ENCODE measurements around the gene SORCS2.

SORCS2 gene

DNA sequence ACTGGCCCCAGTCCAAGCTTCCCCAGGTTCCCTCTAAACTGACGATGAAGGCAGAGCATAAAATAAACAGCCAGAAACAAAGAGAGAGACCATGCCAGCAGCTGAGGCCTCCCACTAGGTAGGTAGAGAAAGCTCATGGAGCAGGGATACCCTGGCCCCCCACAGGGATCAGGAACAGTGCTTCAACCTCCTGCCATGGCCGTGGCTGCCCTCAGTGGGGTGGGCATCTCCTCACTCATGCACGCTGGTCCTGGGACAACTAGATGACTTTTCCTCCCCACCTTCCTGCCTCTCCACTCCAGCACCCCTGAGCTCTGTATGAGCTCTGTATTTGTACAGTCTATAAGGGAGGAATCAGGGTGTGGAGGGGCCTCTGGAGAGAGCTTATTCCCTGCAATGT lies 360.1 kb downstream of the SORCS2 start:
- H3K4me3 ChIP-seq (ENCODE audit: low read length): no peak overlapping the region
- no peaks in the 10 kb centered on the region for H3K4me1 ChIP-seq (ENCODE audit: control insufficient read depth, low read length)
- H3F3A ChIP-seq (ENCODE audit: control insufficient read depth, insufficient read depth): no peaks in the 10 kb centered on the region

DNA sequence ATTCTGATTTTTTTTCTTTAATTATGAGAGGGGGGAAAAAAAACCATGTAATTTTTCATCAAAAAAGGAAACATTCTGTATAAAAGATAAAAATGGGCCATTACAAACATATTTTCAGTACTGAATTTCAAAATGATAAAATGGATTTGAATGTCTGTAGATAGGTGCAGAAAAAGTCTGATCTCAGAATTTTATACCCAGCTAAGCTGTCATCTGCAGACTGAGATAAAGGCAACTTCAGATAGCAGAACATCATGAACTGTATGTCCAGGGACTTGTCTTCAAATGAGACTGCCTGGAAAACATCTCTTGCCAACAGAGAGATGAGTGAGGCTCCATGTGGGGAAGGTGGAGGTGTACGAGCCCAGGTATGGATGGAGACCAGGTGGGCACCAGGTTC lies 360.9 kb downstream of the SORCS2 start:
- Histone ChIP-seq H3F3A (ENCODE audit: control insufficient read depth, insufficient read depth) (no peaks in the 10 kb centered on the region), H3K4me2 (ENCODE audit: low read length) (no peak overlapping the region), H3K4me3 (ENCODE audit: low read length) (no peak overlapping the region), H3K9me3 (ENCODE audit: control insufficient read depth, insufficient read depth, low read length) (peaks cover 40% of the 10 kb centered on the region), H4K20me1 (ENCODE audit: control insufficient read depth, insufficient read depth, low read depth, low read length) (no peaks in the 10 kb centered on the region), H3K36me3 (ENCODE audit: control insufficient read depth, low read length) (no peaks in the 10 kb centered on the region), H3K79me2 (ENCODE audit: control insufficient read depth, low read length) (no peaks in the 10 kb centered on the region), H3K9me2 (replicated peaks; ENCODE audit: control insufficient read depth, low read length) (no peaks in the 10 kb centered on the region), H3K4me1 (ENCODE audit: control insufficient read depth, low read length) (no peaks in the 10 kb centered on the region), H3K27ac (ENCODE audit: low read depth, low read length) (no peak overlapping the region), H3K27me3 (ENCODE audit: control insufficient read depth, low read length) (no peaks in the 10 kb centered on the region)
- no peak for TF ChIP-seq EZH2phosphoT487 (IDR thresholded peaks at IDR 0.05; ENCODE audit: borderline replicate concordance, low read length)

More for the DNA sequence above, 360.1 kb downstream of the SORCS2 start:
- H3K79me2 ChIP-seq (ENCODE audit: control insufficient read depth, low read length): no peaks in the 10 kb centered on the region
- H3K36me3 ChIP-seq (ENCODE audit: control insufficient read depth, low read length): no peaks in the 10 kb centered on the region
- H3K27ac ChIP-seq (ENCODE audit: low read depth, low read length): no peak overlapping the region
- TF ChIP-seq EZH2phosphoT487 (IDR thresholded peaks at IDR 0.05; ENCODE audit: borderline replicate concordance, low read length): no peak
- TF ChIP-seq CTCF (IDR thresholded peaks at IDR 0.05; ENCODE audit: low read depth, low read length, poor library complexity, severe bottlenecking): no peak
- no peak overlapping the region for H3K4me2 ChIP-seq (ENCODE audit: low read length)
- H3K9me3 ChIP-seq (ENCODE audit: control insufficient read depth, insufficient read depth, low read length): peaks cover 40% of the 10 kb centered on the region
- H3K27me3 ChIP-seq (ENCODE audit: control insufficient read depth, low read length): no peaks in the 10 kb centered on the region
- H4K20me1 ChIP-seq (ENCODE audit: control insufficient read depth, insufficient read depth, low read depth, low read length): no peaks in the 10 kb centered on the region
- no peaks in the 10 kb centered on the region for H3K9me2 ChIP-seq (replicated peaks; ENCODE audit: control insufficient read depth, low read length)

DNA sequence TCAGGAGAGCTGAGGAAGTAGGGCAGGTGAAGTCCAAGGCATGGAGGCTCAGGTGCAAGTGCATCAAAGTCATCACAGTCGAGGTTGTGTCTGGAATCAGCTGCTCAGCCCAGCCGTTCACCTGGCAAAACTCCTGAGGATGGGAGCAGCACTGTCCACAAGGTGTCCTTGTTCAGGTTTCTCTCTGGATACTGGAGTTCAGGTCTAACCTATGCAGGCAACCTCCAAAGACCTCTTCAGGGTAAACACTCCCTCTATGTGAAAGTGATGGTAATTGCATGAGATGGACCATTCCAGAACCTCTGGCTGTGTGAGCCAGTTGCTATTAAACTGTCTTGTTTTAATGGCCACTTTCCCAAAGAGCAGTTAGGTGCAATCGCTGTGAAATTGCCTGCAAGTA lies 362.6 kb downstream of the SORCS2 start:
- Histone ChIP-seq H3K9me2 (replicated peaks; ENCODE audit: control insufficient read depth, low read length) (no peaks in the 10 kb centered on the region), H4K20me1 (ENCODE audit: control insufficient read depth, insufficient read depth, low read depth, low read length) (no peaks in the 10 kb centered on the region), H3K4me1 (ENCODE audit: control insufficient read depth, low read length) (no peaks in the 10 kb centered on the region), H3K4me2 (ENCODE audit: low read length) (no peak overlapping the region), H3K4me3 (ENCODE audit: low read length) (no peak overlapping the region), H3K27me3 (ENCODE audit: control insufficient read depth, low read length) (no peaks in the 10 kb centered on the region), H3K79me2 (ENCODE audit: control insufficient read depth, low read length) (no peaks in the 10 kb centered on the region), H3K9me3 (ENCODE audit: control insufficient read depth, insufficient read depth, low read length) (peaks cover 40% of the 10 kb centered on the region), H3K27ac (ENCODE audit: low read depth, low read length) (no peak overlapping the region), H3K36me3 (ENCODE audit: control insufficient read depth, low read length) (no peaks in the 10 kb centered on the region), H3F3A (ENCODE audit: control insufficient read depth, insufficient read depth) (no peaks in the 10 kb centered on the region)
- TF ChIP-seq EZH2phosphoT487 (IDR thresholded peaks at IDR 0.05; ENCODE audit: borderline replicate concordance, low read length) (no peak), CTCF (IDR thresholded peaks at IDR 0.05; ENCODE audit: low read depth, low read length, poor library complexity, severe bottlenecking) (no peak)

DNA sequence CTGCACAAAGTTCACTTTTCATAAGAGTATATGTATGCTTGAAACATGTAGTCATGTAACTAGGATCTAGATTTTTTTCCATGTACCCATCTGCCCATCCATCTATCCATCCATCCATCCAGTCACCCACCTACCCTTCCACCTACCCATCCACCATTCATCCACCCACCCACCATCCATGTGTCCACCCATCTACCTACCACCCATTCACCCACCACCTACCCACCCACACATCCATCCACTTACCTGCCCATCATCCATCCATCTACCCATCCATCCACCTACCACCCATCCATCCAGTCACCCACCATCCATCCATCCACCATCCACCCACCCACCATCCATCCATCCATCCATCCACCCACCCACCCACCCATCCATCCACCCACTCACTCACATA lies 364.2 kb downstream of the SORCS2 start:
- H3K9me3 ChIP-seq (ENCODE audit: control insufficient read depth, insufficient read depth, low read length): peaks cover 40% of the 10 kb centered on the region
- no peaks in the 10 kb centered on the region for H3K79me2 ChIP-seq (ENCODE audit: control insufficient read depth, low read length)

More for the DNA sequence above, 364.2 kb downstream of the SORCS2 start:
- Histone ChIP-seq H3K27me3 (ENCODE audit: control insufficient read depth, low read length) (no peaks in the 10 kb centered on the region), H3K4me2 (ENCODE audit: low read length) (no peak overlapping the region), H3F3A (ENCODE audit: control insufficient read depth, insufficient read depth) (no peaks in the 10 kb centered on the region), H3K4me3 (ENCODE audit: low read length) (no peak overlapping the region), H3K36me3 (ENCODE audit: control insufficient read depth, low read length) (no peaks in the 10 kb centered on the region), H3K4me1 (ENCODE audit: control insufficient read depth, low read length) (no peaks in the 10 kb centered on the region), H3K9me2 (replicated peaks; ENCODE audit: control insufficient read depth, low read length) (no peaks in the 10 kb centered on the region), H3K27ac (ENCODE audit: low read depth, low read length) (no peak overlapping the region), H4K20me1 (ENCODE audit: control insufficient read depth, insufficient read depth, low read depth, low read length) (no peaks in the 10 kb centered on the region)
- TF ChIP-seq EZH2phosphoT487 (IDR thresholded peaks at IDR 0.05; ENCODE audit: borderline replicate concordance, low read length): no peak
- no peak for TF ChIP-seq CTCF (IDR thresholded peaks at IDR 0.05; ENCODE audit: low read depth, low read length, poor library complexity, severe bottlenecking)

Data from DOHH2 (cell line).